HepG2 (cell line): ENCODE results near the gene GALP. TPM values are rescaled to one million over a fixed set of nuclear protein-coding genes. Genes with fewer than 3 reads are reported as not detected.
A peak's percentile ranks its signal among the peaks of the same experiment; 100 is the strongest.

Source experiments
- ATF1 ChIP-seq: IDR thresholded peaks from 2 replicates; pipeline ENCODE4 v1.6.1; 2016; ENCODE audit warnings: mild to moderate bottlenecking, control low read depth
- ELF1 ChIP-seq: sonication (generic); formaldehyde crosslinking; IDR thresholded peaks from 2 replicates; pipeline ENCODE4 v1.4.0; 2020; ENCODE audit warnings: missing genetic modification reagents
- EZH2 ChIP-seq: conservative IDR thresholded peaks from 2 replicates; pipeline ENCODE4 v1.6.1; 2012; ENCODE audit warnings: mild to moderate bottlenecking, low read depth, low read length, moderate library complexity
- GATA4 ChIP-seq: sonication (generic); IDR thresholded peaks from 2 replicates; pipeline ENCODE4 v1.6.1; 2016; ENCODE audit warnings: antibody characterized with exemption, low read depth, borderline replicate concordance
- KIAA2018 ChIP-seq: sonication (generic); formaldehyde crosslinking; IDR thresholded peaks from 2 replicates; pipeline ENCODE4 v1.5.0; 2020; ENCODE audit warnings: mild to moderate bottlenecking, missing genetic modification reagents, borderline replicate concordance
- KMT2A ChIP-seq: sonication (generic); formaldehyde crosslinking; IDR thresholded peaks from 2 replicates; pipeline ENCODE4 v1.4.0; 2020; ENCODE audit warnings: missing genetic modification reagents
- MIXL1 ChIP-seq: IDR thresholded peaks from 2 replicates; pipeline ENCODE4 v1.6.1; 2016
- NKX3-1 ChIP-seq: sonication (generic); formaldehyde crosslinking; IDR thresholded peaks from 2 replicates; pipeline ENCODE4 v1.5.0; 2020; ENCODE audit warnings: missing genetic modification reagents
- NR3C1 ChIP-seq: sonication (generic); formaldehyde crosslinking; IDR thresholded peaks from 2 replicates; pipeline ENCODE4 v1.4.0; 2020; ENCODE audit warnings: missing genetic modification reagents
- SMYD3 ChIP-seq: sonication (generic); formaldehyde crosslinking; IDR thresholded peaks from 2 replicates; pipeline ENCODE4 v1.8.1; 2023; ENCODE audit warnings: mild to moderate bottlenecking, missing genetic modification reagents
- SP2 ChIP-seq: sonication (generic); formaldehyde crosslinking; IDR thresholded peaks from 2 replicates; pipeline ENCODE4 v1.5.1; 2020; ENCODE audit warnings: mild to moderate bottlenecking, missing genetic modification reagents
- TCF12 ChIP-seq, 2 experiments: fragments of 450-650 bp in 1 of 2; sonication (generic) in 1 of 2; formaldehyde crosslinking in 1 of 2; IDR thresholded peaks; 2 replicates each; pipeline versions ENCODE4 v1.6.1 to v1.8.0; 2017 to 2022; ENCODE audit warnings: antibody characterized with exemption in 1 of 2, mild to moderate bottlenecking in 1 of 2, missing genetic modification reagents in 1 of 2, moderate library complexity in 1 of 2
- TFE3 ChIP-seq: IDR thresholded peaks from 2 replicates; pipeline ENCODE4 v1.6.1; 2016
- ZBTB38 ChIP-seq: sonication (generic); formaldehyde crosslinking; IDR thresholded peaks from 2 replicates; pipeline ENCODE4 v1.5.1; 2020; ENCODE audit warnings: mild to moderate bottlenecking, missing genetic modification reagents
- ZFP36L1 ChIP-seq: sonication (generic); formaldehyde crosslinking; IDR thresholded peaks from 2 replicates; pipeline ENCODE4 v1.8.0; 2022; ENCODE audit warnings: mild to moderate bottlenecking, missing genetic modification reagents, moderate library complexity
- ZNF619 ChIP-seq: sonication (generic); formaldehyde crosslinking; IDR thresholded peaks from 2 replicates; pipeline ENCODE4 v1.4.0; 2020; ENCODE audit warnings: mild to moderate bottlenecking, missing genetic modification reagents
- ZNF749 ChIP-seq: sonication (generic); formaldehyde crosslinking; IDR thresholded peaks from 2 replicates; pipeline ENCODE4 v1.8.0; 2022; ENCODE audit warnings: mild to moderate bottlenecking, missing genetic modification reagents, moderate library complexity, borderline replicate concordance
- polyA plus RNA-seq, 8 experiments: library from polyadenylated mRNA; depleted of rRNA in 3 of 8; stranded (reverse) in 7 of 8; unstranded in 1 of 8; fragments of >200 nt; fragmentation: Illumina TruSeq in 4 of 8; extraction: Trizol in 4 of 8; gene quantifications; 2 replicates each; pipeline versions ENCODE4 v1.2.1 to v1.2.3, GENCODE V29; 2011 to 2016; ENCODE audit warnings: low read depth in 4 of 8, missing spikeins in 1 of 8, mixed read lengths in 1 of 8; ENCODE audit not compliant: insufficient read depth in 1 of 8
- total RNA-seq, 5 experiments: library from RNA; depleted of rRNA; stranded (reverse); fragments of >200 nt; fragmentation: Illumina TruSeq; extraction: Trizol; gene quantifications; 2 replicates each; pipeline ENCODE4 v1.2.3, GENCODE V29; 2016; ENCODE audit warnings: low read depth in 1 of 5

Gene GALP
- total and polyA plus RNA-seq, 2 of the 13 experiments (the other 11 are each of a cell fraction or from before 2014, with no cell fraction given): not detected

GRCh38 chr19:56142087-56142787 is 33.6 kb upstream of the GALP start (continued):
- TF ChIP-seq TCF12 (IDR thresholded peaks at IDR 0.05): no peak
- TF ChIP-seq TCF12 (CRISPR knock-in tag; IDR thresholded peaks at IDR 0.05): no peak
- TF ChIP-seq NKX3-1 (CRISPR knock-in tag): no peak; the same call in 1 of the 2 replicates
- TF ChIP-seq KIAA2018 (CRISPR knock-in tag): no peak
- peak; percentile 58; the same call in 1 of the 2 replicates for TF ChIP-seq GATA4
- no peak for TF ChIP-seq SP2 (CRISPR knock-in tag)
- no peak for TF ChIP-seq KMT2A (CRISPR knock-in tag)
- TF ChIP-seq NR3C1: no peak
- no peak; the same call in 1 of the 2 replicates for TF ChIP-seq TFE3 (CRISPR knock-in tag)
- TF ChIP-seq ELF1: peak; percentile 51; the same call in 1 of the 2 replicates
- no peak for TF ChIP-seq EZH2
- TF ChIP-seq MIXL1 (CRISPR knock-in tag): peak; percentile 73
- peak; percentile 41; the same call in 1 of the 2 replicates for TF ChIP-seq ATF1 (CRISPR knock-in tag)
- TF ChIP-seq ZNF619: no peak
- no peak for TF ChIP-seq ZBTB38
- no peak; the same call in 1 of the 2 replicates for TF ChIP-seq ZNF749 (CRISPR knock-in tag)
- TF ChIP-seq ZFP36L1 (CRISPR knock-in tag): no peak
- no peak for TF ChIP-seq SMYD3 (CRISPR knock-in tag)
